Spleen (tissue), 11 donors: Measurements from ENCODE around the gene DSCAML1. TPM values are rescaled to one million over a fixed set of nuclear protein-coding genes. Genes with fewer than 3 reads are reported as not detected.
A peak's percentile ranks its signal among the peaks of the same experiment; 100 is the strongest.

Experiments used
- DNase-seq: peaks from one replicate; pipeline ENCODE4 v3.0.0-alpha.2; 2020
- H3K27ac ChIP-seq, 8 donors: fragments of 200-600 bp; sonication (generic) in 7 of 8; 1 replicate in 4 of 8; 2 replicates in 4 of 8; pipeline versions ENCODE4 v1.5.0 to v1.8.0; 2016 to 2021; ENCODE audit warnings: inconsistent platforms in 4 of 8, mild to moderate bottlenecking in 4 of 8, moderate library complexity in 1 of 8
- H3K27me3 ChIP-seq, 7 donors: fragments of 200-600 bp; sonication (generic) in 6 of 7; replicated peaks in 1 of 7; 1 replicate in 4 of 7; 2 replicates in 3 of 7; pipeline versions ENCODE4 v1.5.0 to v1.8.0; 2016 to 2021; ENCODE audit warnings: inconsistent platforms in 3 of 7, mild to moderate bottlenecking in 1 of 7
- H3K36me3 ChIP-seq, 6 donors: fragments of 200-600 bp; sonication (generic) in 5 of 6; 1 replicate in 4 of 6; 2 replicates in 2 of 6; pipeline versions ENCODE4 v1.5.0 to v1.8.0; 2016 to 2021; ENCODE audit warnings: inconsistent platforms in 2 of 6
- H3K4me1 ChIP-seq, 6 donors: fragments of 200-600 bp; sonication (generic) in 5 of 6; 1 replicate in 3 of 6; 2 replicates in 3 of 6; pipeline versions ENCODE4 v1.5.0 to v1.8.0; 2016 to 2021; ENCODE audit warnings: inconsistent platforms in 3 of 6
- H3K4me3 ChIP-seq, 8 donors: fragments of 200-600 bp; sonication (generic) in 7 of 8; 1 replicate in 4 of 8; 2 replicates in 4 of 8; pipeline versions ENCODE4 v1.5.0 to v1.8.0; 2016 to 2021; ENCODE audit warnings: inconsistent platforms in 4 of 8, mild to moderate bottlenecking in 4 of 8, moderate library complexity in 2 of 8
- H3K9me3 ChIP-seq, 8 donors: fragments of 200-600 bp; sonication (generic) in 7 of 8; 1 replicate in 4 of 8; 2 replicates in 4 of 8; pipeline versions ENCODE4 v1.5.0 to v1.8.0; 2016 to 2021; ENCODE audit warnings: inconsistent platforms in 4 of 8
- POLR2A ChIP-seq, 3 donors: fragments of 450-650 bp; IDR thresholded peaks; one replicate each; pipeline ENCODE4 v1.5.1; 2017; ENCODE audit warnings: antibody characterized with exemption in 3 of 3, mild to moderate bottlenecking in 1 of 3
- POLR2AphosphoS5 ChIP-seq, 3 donors: sonication (generic); formaldehyde crosslinking; IDR thresholded peaks; one replicate each; pipeline ENCODE4 v1.5.1; 2017; ENCODE audit warnings: antibody characterized with exemption in 3 of 3
- WGBS, 5 donors: extraction: QIAGEN DNeasy Blood & Tissue Kit in 3 of 5; methylation state at CpG; one replicate each; pipeline versions ENCODE4 v1.1.5 to v1.1.7; 2013 to 2018; 5-methylcytosine and 5-hydroxymethylcytosine counted together
- intact Hi-C: fragments of 100-400 bp; cut with DNase I; formaldehyde crosslinking; loops from one replicate; pipeline ENCODE4 v1.15.0; 2023; ENCODE audit warnings: low total_unique reads
- polyA plus RNA-seq, 3 donors: library from polyadenylated mRNA; stranded (reverse); fragments of 200-250 nt; gene quantifications; one replicate each; pipeline ENCODE4 v1.2.1, GENCODE V29; 2013
- total RNA-seq, 7 donors: library from RNA; depleted of rRNA in 3 of 7; stranded (reverse); fragments of >200 nt in 3 of 7; fragmentation: NEBNext Ultra II Directional in 4 of 7; extraction: Animal tissue kit (Norgen Biotek cat#: 25700) in 4 of 7; gene quantifications; one replicate each; pipeline versions ENCODE4 v1.1.0 to v1.2.1, GENCODE V29; 2016 to 2021
- TF ChIP-seq, protein P1 (sequence below), 11 experiments: fragments of 200-600 bp in 7 of 11; fragments of 450-650 bp in 4 of 11; sonication (generic) in 4 of 11; IDR thresholded peaks in 8 of 11; conservative IDR thresholded peaks in 3 of 11; 1 replicate in 7 of 11; 2 replicates in 4 of 11; pipeline versions ENCODE4 v1.4.0 to v1.8.0; 2016 to 2021; ENCODE audit warnings: antibody characterized with exemption in 11 of 11, inconsistent platforms in 4 of 11, mild to moderate bottlenecking in 1 of 11
- donor health status: healthy with polysubstance abuse.
- donor health status: DM: no; HTN: no; CAD: no; lungs with moderate emphysema.
- donor health status: DM: no; HTN: no; CAD: no.
- donor health status: Bipolar disorder and iron deficiency.
- donor health status: healthy.
- donor health status: DM: no; HTN: no; CAD: no.
- donor health status: DM: yes; HTN: yes; CAD: no.

Gene DSCAML1
- total and polyA plus RNA-seq, 10 donors, result 0.07 to 10.7 (median 2.3) TPM

DNA sequence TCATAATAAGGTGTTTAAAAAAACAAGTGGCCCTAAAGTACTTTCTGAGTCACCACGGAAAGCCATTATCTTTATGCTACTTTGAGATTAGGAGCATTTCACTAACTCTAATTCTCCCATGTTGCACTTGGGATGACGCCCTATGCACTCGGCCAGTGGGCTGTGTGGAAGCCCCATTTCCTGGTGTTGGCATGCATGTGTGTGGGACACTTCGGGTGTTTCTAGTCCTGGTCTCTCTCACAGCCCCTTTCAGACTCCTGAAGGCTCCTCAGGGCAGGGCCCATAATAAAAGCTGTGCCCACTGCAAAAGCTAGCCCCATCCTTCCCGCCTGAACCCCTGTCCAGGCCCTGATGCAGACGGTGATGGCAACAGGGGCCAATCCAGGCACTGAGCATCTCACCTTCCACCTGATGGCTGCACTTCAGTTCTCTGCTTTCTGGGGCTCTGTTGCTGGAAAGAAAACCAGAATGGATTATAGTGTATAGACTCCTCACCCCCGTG, 42.4 kb upstream of the DSCAML1 start:
- Histone ChIP-seq H3K4me3 (no peak overlapping the region), H3K36me3 (peaks cover 0 to 47% (median 10%) of the 10 kb centered on the region in 6 donors), H3K4me1 (peaks cover 4 to 55% (median 22%) of the 10 kb centered on the region in 6 donors), H3K27me3 (no peaks in the 10 kb centered on the region), H3K9me3 (no peaks in the 10 kb centered on the region), H3K27ac (no peak overlapping the region)
- intact Hi-C loops, result no loop called here
- 70 to 88% (median 81%) methylated on average over 6 to 7 of the region's 7 CpGs for WGBS, 5 donors
- no peak for TF ChIP-seq POLR2A (IDR thresholded peaks at IDR 0.05)
- no peak for TF ChIP-seq POLR2AphosphoS5 (IDR thresholded peaks at IDR 0.05)
- TF ChIP-seq, protein P1, sequence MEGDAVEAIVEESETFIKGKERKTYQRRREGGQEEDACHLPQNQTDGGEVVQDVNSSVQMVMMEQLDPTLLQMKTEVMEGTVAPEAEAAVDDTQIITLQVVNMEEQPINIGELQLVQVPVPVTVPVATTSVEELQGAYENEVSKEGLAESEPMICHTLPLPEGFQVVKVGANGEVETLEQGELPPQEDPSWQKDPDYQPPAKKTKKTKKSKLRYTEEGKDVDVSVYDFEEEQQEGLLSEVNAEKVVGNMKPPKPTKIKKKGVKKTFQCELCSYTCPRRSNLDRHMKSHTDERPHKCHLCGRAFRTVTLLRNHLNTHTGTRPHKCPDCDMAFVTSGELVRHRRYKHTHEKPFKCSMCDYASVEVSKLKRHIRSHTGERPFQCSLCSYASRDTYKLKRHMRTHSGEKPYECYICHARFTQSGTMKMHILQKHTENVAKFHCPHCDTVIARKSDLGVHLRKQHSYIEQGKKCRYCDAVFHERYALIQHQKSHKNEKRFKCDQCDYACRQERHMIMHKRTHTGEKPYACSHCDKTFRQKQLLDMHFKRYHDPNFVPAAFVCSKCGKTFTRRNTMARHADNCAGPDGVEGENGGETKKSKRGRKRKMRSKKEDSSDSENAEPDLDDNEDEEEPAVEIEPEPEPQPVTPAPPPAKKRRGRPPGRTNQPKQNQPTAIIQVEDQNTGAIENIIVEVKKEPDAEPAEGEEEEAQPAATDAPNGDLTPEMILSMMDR (IDR thresholded peaks at IDR 0.05 in 8 of 11, conservative IDR thresholded peaks at IDR 0.05 in 3 of 11), result no peak
- DNase-seq, result no peak

GRCh38 chr11:117838901-117839300, 41.9 kb upstream of the DSCAML1 start:
- 77 to 90% (median 82%) methylated on average over 8 of the region's 8 CpGs for WGBS, 5 donors
- intact Hi-C loops, result no loop called here
- Histone ChIP-seq H3K27ac (no peak overlapping the region), H3K4me3 (no peak overlapping the region), H3K4me1 (peaks cover 2 to 55% (median 17%) of the 10 kb centered on the region in 6 donors), H3K36me3 (peaks cover 0 to 47% (median 10%) of the 10 kb centered on the region in 6 donors), H3K27me3 (no peaks in the 10 kb centered on the region), H3K9me3 (no peaks in the 10 kb centered on the region)
- TF ChIP-seq POLR2AphosphoS5 (IDR thresholded peaks at IDR 0.05) (no peak), POLR2A (IDR thresholded peaks at IDR 0.05) (no peak)
- TF ChIP-seq, protein P1 (IDR thresholded peaks at IDR 0.05 in 8 of 11, conservative IDR thresholded peaks at IDR 0.05 in 3 of 11), result no peak
- DNase-seq, result no peak

GRCh38 chr11:117837791-117838190, 40.8 kb upstream of the DSCAML1 start:
- H3K4me3 ChIP-seq, result no peak overlapping the region
- no peak for TF ChIP-seq POLR2A (IDR thresholded peaks at IDR 0.05)
- TF ChIP-seq, protein P1 (IDR thresholded peaks at IDR 0.05 in 8 of 11, conservative IDR thresholded peaks at IDR 0.05 in 3 of 11), result no peak
- no peak for TF ChIP-seq POLR2AphosphoS5 (IDR thresholded peaks at IDR 0.05)
- no peaks in the 10 kb centered on the region for H3K9me3 ChIP-seq
- intact Hi-C loops, result no loop called here
- H3K4me1 ChIP-seq, result peaks cover 0 to 51% (median 9%) of the 10 kb centered on the region in 6 donors
- peaks cover 0 to 47% (median 10%) of the 10 kb centered on the region in 6 donors for H3K36me3 ChIP-seq
- H3K27ac ChIP-seq, result no peak overlapping the region
- peak; percentile 51 for DNase-seq
- H3K27me3 ChIP-seq, result no peaks in the 10 kb centered on the region
- WGBS, 5 donors, result 69 to 79% (median 72%) methylated on average over 8 of the region's 8 CpGs

DNA sequence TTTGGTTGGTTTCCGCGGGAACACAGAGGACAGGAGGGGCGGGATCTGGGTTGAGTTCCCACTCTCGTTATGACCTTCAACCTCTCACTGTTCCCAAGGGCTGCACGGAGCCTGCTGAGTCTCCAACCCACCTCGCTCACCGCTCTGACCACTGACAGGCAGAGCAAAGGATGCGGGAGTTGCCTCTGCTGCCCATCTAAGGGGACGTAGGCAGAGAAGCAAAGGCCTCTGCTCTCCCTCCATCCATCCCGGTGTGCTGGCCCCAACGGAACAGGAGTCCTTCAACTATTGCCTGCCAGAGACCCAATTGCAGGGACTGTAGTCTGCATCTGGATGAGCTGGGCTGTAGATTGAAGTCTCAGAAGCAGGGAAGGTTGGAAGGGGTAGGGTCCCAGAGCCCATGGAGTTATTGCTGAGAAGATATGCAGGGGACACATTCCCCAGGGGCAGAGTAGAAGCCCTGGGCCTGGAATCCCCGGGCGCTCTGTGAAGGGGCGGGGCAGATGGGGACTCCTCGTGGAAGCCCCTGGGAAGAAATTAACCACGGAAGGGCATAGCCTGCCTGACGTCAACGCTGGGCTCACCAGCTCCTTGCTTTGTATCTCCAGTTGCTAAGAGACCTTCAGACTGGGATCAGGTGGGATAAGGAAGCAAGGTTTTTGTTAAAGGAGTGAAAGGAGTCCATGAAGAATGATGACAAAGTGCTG, 40.2 kb upstream of the DSCAML1 start:
- peak; percentile 51 for DNase-seq
- peak overlapping the region in 1 of 8 donors; percentile 21 for H3K27ac ChIP-seq
- intact Hi-C loops, result no loop called here
- peaks cover 0 to 47% (median 10%) of the 10 kb centered on the region in 6 donors for H3K36me3 ChIP-seq
- peaks cover 0 to 51% (median 6%) of the 10 kb centered on the region in 6 donors for H3K4me1 ChIP-seq
- no peaks in the 10 kb centered on the region for H3K27me3 ChIP-seq
- H3K9me3 ChIP-seq, result no peaks in the 10 kb centered on the region
- H3K4me3 ChIP-seq, result no peak overlapping the region
- 69 to 83% (median 81%) methylated on average over 16 to 18 of the region's 18 CpGs for WGBS, 5 donors
- peak in 1 of 3 donors; percentile 22 for TF ChIP-seq POLR2AphosphoS5 (IDR thresholded peaks at IDR 0.05)
- TF ChIP-seq, protein P1 (IDR thresholded peaks at IDR 0.05 in 8 of 11, conservative IDR thresholded peaks at IDR 0.05 in 3 of 11), result no peak
